RKO (cell line): ENCODE results near the gene ATXN10.

Source experiments
- DNase-seq: peaks from one replicate; pipeline ENCODE4 v3.0.0-alpha.2; 2016; ENCODE audit warnings: low spot score

The ATXN10 gene

GRCh38 chr22:45826520-45826919 lies 154.9 kb downstream of the ATXN10 start:
- no peak for DNase-seq

DNA sequence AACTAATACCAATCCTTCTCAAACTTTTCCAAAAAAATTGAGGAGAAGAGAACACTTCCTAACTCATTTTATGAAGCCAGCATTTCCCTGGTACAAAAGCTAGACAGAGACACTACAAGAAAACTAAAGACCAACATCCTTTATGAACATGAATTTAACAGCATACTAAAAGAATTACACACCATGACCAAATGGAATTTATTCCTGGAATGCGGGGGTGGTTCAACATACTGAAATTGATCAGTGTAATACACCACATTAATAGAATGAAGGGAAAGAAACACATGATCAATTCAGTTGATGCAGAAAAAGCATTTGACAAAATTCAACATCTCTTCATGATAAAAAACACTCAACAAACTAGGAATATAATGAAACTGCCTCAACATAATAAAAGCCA lies 157.2 kb downstream of the ATXN10 start:
- no peak for DNase-seq

GRCh38 chr22:45830531-45831245 lies 159.1 kb downstream of the ATXN10 start:
- DNase-seq: peak; percentile 42

DNA sequence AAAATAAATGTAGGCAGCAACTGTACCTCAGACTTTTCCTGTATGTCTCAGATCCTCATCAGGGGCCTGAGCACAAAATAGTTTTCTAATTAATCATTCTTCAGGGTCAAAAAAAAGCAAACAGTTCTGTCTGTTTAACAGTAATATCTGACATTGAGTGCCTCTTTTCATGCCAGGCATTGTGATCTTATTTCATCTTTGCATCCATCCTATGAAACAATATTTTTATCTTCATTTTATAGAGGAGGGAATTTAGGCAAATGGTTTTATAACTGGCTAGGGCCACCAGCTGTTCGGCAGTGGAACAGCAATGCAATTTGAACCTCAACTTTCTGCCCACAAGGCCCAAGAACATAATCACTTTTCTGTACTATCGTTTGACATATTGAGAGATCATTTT lies 159.8 kb downstream of the ATXN10 start:
- peak; percentile 7 for DNase-seq

- DNase-seq: no peak
Measured at GRCh38 chr22:45832180-45832579, 160.5 kb downstream of the ATXN10 start.

DNA sequence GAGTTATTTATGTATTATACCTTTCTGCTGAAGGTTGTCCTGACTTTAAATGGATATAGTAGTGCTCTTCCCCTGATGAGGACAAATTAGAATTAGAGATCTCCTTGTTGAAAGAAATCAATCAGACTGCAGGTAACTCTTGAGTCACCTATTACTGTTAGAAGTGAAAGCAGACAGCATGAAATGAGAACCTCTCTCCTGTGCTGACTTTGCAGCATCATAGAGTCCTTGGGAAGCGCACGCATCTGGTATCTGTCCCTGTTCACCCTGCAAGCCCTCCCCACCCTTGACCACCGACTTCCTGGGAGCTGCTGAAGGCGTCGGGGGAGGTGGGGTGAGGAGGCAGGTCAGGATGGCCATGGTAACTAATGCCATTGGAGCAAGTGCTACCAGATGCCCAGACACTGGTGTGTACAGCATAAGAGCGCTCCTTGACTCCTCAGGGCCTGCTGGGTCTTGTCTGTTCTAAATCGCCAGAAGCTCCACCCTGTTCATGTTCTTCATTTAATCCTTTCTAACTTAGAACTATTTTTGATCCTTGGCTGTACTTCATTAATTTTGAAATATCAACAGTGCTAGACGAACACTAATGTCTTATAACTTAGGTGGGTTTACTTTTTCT lies 161.4 kb downstream of the ATXN10 start:
- no peak for DNase-seq

- no peak for DNase-seq
Measured at GRCh38 chr22:45833613-45834012, 162.0 kb downstream of the ATXN10 start.

GRCh38 chr22:45834241-45834640 lies 162.6 kb downstream of the ATXN10 start:
- no peak for DNase-seq

- no peak for DNase-seq
Measured at GRCh38 chr22:45834795-45835194, 163.2 kb downstream of the ATXN10 start.

- DNase-seq: no peak
Measured at GRCh38 chr22:45836418-45837169, 165.0 kb downstream of the ATXN10 start.

- no peak for DNase-seq
Measured at GRCh38 chr22:45837508-45837907, 165.9 kb downstream of the ATXN10 start.

GRCh38 chr22:45838305-45838887 lies 166.8 kb downstream of the ATXN10 start:
- no peak for DNase-seq

DNA sequence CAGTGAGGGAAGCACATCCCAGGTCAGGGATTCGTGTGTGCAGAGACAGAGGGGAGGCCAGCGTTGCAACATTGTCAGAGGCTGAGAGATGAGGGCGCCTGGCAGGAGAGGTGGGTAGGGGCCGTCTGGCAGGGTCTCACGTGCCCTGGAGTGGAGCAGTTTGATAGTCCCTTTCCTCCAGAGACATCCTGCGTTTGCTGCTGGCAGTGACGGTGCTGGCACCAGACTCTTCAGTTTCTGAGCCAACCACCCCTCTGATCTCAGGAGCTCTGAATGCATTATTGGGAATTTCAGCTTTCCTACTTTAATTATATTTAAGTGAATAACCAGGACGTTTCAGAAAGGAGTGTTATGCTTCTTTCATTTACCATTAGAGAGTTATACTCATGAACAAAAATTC lies 168.8 kb downstream of the ATXN10 start:
- DNase-seq: no peak

GRCh38 chr22:45842291-45842991 lies 170.8 kb downstream of the ATXN10 start:
- DNase-seq: no peak

DNA sequence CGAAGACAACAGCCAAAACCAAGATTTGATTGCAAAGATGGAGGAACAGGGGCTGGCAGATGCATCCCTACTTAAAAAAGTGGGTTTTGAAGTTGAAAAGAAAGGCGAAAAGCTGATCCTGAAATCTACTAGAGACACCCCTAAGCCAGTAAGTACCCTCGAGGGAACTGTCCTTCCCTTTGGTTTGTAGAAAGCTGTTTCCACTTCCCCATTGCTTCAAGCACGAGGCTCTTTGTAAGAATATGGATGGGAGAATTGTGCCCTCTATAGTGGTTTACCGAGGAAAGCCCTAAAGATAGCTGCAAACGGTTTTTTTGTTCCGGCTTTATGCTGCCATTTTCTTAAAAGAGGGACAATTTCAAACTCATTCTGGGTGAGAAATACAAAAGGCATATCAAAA lies 171.4 kb downstream of the ATXN10 start:
- DNase-seq: no peak

DNA sequence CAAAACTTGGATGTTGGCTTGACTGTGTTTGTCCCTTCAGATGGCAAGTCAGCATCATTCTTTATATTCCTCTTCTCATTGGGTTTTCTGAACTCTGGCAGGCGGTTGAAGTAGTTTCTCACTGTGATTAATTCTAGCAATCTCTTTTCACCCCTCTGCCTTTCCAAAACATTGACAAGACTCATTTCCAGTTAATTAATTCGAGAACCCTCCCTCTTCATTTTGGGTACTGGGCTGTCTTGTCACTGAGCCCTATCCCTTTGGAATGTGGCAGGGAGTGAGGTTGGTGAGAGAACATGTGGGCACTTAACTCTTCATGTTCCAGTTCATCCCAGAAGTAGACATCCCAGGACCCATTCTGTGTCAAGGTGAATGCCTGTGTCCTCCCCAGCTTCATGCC lies 172.4 kb downstream of the ATXN10 start:
- DNase-seq: no peak

- no peak for DNase-seq
Measured at GRCh38 chr22:45845076-45845487, 173.4 kb downstream of the ATXN10 start.

- no peak for DNase-seq
Measured at GRCh38 chr22:45846952-45847351, 175.3 kb downstream of the ATXN10 start.

DNA sequence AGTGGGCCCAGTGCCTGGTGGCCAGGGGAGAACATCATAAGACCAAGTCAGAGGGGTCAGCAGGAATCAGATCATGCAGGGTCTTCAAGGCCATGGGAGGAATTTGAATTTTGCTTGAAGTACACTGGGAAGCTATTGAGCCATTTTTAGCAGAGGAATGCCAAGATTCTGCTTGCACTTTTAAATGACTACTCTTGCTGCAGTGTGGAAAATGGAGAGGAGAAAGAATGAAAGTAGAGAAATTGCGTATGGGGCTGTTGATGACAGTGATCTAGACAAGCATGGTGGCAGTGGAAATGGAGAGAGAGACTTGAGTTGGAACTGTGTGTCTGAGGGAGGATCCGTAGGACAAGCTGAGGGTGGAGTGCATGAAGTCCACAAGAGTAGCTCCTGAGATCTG lies 177.3 kb downstream of the ATXN10 start:
- DNase-seq: no peak

DNA sequence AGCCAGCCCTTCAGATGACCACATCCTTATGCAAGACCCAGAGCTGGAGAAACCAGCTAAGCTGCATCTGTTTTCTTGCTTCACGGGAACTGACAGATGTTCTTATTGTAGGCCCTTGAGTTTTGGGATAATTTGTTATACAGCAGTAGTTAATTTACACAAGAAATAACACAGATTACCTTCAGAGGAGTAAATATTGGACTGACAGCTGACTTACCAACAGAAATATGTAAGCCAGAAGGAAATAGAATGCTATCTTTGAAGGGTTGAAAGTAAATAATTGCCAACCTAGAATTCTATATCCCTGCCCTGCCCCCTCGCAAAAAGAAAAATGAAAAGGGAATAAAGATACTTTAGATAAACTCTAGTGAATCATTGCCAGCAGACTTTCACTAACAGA lies 181.2 kb downstream of the ATXN10 start:
- DNase-seq: no peak

GRCh38 chr22:45855961-45856360 lies 184.3 kb downstream of the ATXN10 start:
- DNase-seq: no peak

DNA sequence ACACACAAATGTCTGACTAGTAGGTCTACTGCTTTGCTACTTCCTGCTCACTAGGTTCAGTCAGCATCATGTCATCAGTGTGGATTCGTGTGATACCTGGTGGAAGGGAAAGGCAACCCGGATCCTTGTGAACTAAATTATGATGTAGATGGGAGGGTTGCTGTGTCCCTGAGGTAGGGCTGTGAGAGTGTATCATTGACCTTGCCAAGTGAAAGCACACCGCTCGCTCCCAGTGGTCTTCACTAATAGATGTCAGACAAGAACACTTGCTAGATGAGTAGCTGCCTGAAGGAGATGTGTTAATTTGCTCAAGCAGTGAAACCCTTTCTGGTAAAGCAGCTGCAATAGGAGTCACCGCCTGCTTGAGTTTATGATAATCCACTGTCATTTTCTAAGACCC lies 185.9 kb downstream of the ATXN10 start:
- no peak for DNase-seq
